HG02623 (cell line): Measurements from ENCODE around the gene PLAAT3.
"Not testable (repeated sequence)": the region's sequence is repeated elsewhere in the genome, so short reads cannot be mapped to it uniquely, and the experiment has no call there.

Experiments used
- ATAC-seq: cut with Tn5 transposase; IDR thresholded peaks from one replicate; pipeline ENCODE4 v1.9.1; 2021; ENCODE audit warnings: moderate library complexity; ENCODE audit not compliant: unreplicated experiment

PLAAT3 gene

DNA sequence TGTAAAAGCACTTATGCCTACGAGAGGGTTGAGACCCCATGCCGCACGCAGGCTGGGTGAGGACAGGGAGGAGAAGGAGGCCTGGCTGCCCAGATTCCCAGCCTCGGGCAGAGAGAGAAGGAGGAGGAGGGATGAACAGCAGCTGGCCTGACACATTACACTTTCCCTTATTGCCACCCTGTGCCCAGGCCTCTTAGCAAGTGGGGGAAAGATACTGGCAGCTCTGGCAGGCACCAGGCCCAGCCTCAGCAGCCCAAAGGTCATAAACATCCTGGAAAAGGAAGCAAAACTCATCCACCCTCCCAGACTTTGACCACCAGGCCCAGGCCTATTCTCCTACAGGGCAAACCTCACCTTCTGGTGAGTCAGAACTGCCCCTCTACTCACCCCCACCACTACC lies 4.7 kb downstream of the PLAAT3 start:
- no peak for ATAC-seq

DNA sequence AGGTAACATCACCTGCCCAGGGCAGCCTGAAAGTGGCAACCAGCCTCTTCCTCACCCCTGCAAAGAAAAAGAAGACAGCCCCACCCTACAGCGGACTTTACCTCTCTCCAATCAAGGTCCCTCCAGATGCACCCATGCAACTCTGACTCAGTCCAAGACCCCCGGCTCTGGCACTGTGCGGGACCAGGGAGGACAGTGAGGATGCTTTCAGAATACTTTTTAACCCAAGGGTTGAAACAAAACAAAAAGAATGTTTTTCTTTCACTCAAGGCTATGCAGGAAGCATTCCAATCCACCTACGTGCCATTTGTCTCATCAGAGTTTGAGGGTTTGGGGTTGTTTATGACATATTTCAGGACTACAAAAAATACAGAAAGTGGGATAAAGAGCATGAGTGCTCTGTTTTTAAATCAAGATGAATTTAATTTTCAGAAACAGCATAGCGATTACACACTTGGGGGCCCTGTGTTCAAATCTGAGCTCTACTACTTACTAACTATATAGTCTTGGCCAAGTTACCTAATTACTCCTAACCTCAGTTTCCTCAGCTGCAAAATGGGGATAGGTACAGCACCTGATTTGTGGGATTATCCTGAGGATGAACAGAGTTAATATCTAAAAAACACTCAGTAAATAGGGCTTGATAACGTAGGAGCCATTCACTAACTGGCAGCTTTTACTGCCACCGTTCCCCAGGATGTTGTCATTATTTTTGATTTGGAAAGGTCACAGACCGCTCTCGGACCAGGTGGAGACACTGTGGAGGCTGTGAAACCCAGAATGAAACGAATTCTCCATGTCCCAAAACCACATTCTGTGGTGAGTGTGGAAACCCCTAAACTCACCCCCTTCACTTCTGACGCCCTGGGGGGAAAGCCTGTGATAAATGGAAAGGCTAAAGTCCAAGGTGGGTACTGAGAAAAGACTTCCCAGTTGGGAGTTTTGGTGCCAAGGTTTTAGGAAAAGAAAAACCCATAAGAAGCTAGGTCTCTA lies 5.6 kb downstream of the PLAAT3 start:
- ATAC-seq: no peak

DNA sequence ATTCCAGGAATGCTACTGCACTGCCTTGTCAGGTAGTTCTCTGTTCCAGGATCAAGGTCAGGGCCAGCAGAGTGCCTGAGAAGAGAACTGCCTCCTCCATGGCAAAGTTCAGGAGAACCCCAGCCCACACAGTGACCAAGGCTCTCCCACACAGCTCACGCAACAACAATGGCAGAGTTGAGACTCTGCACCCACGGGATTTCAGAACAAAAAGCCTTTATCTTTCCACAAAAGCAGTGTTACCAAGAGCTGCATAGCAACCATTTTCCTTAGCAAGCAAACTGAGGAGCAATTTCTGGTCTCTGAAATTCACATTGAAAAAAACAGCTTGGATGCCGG lies 11.1 kb downstream of the PLAAT3 start:
- ATAC-seq: no peak

DNA sequence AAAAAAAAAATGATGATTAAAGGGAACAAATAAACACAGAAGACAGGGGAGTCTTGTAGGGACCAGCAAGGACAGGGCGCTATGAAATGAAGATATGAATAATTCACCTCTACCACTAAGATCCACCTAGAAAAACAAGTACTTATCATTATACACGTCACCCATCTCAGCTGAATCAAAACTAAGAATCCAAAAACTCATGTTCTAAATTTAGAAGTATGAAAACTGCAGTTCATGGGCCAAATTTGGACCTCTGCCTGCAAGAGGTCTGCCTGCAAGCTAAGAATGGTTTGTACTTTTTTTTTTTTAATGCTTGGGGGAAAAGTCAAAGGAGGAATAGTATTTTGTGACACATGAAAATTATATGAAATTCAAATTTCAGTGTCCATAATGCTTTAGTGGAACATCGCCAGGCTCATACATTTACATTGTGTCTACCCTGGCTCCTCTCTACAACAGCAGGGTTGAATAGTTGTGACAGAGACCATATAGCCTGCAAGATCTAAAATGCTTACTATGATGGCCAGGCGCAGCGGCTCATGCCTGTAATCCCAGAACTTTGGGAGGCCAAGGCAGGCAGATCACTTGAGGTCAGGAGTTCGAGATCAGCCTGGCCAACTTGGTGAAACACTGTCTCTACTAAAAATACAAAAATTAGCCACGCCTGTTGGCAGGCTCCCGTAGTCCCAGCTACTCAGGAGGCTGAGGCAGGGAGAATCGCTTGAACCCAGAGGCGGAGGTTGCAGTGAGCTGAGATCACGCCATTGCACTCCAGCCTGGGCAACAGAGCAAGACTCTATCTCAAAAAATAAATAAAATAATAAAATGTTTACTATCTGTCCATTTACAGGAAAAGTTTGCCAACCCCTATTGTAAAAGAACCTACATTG lies 11.7 kb downstream of the PLAAT3 start:
- ATAC-seq: not testable (repeated sequence)

DNA sequence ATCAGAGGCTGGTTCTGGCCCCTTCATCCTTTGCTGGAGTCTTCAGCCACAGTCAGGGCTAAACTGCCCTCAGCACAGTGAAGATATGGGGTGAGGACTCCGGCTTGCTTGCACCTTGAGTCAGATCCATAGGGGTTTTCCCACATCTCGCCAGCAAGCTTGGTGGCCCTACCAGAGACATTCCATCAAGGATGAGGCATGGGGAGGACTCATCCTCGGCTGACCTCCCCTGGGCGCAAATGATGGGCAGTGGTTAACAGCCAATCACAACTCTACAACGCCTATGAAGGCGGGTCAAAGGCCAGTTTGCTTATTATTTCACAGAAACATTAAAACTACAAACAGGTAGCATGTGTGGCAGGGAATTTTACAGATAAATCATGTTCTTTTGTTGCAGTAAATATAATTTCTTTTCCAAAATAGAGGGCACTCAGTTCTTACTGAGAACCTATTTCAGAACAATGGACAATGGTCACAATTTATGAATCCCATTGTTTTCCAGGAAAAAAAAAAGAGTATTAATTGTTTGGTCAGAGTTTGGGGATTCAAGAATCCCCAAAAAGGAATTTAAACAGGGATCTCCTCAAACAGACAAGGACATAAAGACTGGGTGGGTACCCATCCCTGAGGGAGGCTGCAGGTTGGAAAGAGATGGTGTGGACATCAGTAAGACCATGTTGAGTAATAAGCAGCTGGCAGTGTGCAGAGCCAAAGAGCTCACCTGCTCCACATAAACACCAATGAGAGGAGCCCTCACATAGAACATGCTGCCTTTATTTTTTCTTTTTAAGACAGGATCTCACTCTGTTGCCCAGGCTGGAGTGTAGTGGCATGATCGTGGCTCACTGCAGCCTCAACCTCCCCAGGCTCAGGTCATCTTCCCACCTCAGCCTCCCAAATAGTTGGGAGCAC lies 14.8 kb downstream of the PLAAT3 start:
- ATAC-seq: no peak

DNA sequence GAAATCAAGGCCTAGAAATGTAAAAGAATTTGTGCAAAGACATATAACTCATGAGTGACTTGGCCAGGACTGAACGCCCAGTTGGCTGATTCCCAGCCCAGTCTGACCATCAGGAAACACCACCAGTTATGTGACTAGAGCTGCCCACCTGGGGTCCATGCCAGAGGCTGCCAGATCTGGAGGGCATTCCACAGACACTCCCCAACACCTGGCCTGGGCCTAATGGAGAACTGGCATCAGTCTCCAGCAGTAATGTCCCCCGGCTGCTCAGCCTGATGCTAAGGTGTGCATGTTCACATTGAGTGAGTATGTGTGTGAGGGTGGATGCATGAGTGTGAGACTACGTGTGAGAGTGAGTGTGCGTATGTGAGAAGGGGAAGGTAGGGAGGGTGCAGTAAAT lies 15.7 kb downstream of the PLAAT3 start:
- ATAC-seq: no peak

DNA sequence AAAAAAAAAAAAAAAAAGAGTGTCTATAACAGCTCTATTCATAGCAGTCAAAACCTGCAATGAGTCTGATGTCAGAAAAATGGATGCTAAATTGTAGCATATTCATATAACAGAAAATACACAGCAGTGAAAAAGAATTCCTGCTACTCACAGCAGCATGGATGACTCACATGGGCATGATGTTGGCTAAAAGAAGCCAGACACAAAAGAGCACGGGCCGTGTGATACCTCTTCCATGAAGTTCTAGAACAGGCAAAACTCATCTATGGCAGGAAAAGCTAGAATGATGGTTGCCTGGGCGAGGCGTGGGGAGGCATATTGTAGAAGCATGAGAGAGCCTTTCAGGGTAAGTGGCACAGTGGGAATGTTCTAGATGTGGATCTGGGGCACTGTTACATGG lies 18.9 kb downstream of the PLAAT3 start:
- ATAC-seq: no peak

DNA sequence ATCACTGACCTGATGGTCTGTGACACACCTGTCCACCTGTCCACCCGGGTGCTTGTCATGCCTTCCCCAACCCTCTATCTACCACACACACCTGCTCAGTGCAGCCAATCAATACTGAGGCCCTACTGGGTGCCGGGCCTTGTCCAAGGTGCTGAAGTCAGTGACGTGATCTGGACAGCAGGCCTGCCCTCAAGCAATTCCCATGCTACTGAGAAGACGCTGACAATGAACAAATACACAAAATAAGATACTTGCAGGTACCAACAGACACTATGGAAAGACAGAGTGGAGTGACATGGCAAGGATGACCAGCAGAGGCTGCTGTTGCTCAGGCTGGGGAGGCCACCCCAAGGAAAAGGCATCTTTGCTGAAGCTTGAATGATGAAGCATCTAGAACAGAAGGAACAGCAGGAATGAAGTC lies 21.2 kb downstream of the PLAAT3 start:
- no peak for ATAC-seq

DNA sequence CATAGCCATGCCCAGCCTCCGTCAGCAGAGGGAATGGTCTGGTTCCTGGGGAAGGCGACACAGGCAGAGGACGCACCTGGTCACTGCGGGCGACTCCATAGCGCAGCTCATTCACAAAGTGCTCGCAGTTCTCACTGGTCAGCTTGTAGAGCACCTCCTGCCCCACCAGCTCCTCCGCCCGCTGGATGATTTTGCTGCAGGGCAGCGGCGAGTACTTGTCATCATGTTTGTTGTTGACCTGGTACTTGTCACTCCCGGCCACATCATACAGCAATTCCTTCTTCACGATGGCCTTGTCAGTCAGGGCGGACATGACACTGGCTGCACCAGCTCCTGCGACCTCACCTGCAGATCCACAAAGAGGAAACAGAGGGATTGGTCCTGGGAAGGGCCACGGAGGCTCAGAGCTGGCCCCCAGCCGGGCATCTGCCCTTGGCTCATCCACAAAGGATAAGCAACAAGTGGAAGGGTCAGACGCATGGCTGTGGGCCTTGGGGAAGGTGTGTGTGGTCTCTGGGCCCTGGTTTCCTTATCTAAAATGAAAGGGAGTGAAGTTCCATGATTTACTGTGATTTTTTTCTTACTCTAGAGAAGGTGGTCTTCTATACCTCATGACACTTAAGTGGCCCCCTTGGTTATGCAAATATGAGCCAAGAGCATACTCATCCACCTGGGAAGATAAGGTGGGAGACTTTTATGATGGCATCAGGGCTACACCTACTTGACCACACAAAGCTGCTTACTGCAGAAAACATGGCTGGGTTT lies 24.0 kb downstream of the PLAAT3 start:
- no peak for ATAC-seq

DNA sequence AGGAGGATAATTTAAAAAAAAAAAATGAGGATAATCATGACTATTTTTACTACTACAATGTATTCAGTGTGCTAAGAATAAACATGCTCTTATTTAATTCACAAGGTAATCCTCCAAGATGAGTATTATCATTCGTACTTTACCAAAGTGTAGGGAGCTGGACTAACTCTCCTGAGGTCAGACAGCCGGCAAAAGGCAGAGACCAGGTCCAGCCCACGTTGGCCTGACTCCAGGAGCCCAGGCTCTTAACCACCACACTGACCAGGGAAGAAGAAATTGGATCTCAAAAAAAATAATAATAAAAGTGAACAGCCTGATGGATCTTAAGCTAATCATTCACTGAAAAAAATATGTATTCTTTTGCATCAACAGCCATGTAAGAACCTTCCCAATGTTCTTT lies 25.2 kb downstream of the PLAAT3 start:
- no peak for ATAC-seq

DNA sequence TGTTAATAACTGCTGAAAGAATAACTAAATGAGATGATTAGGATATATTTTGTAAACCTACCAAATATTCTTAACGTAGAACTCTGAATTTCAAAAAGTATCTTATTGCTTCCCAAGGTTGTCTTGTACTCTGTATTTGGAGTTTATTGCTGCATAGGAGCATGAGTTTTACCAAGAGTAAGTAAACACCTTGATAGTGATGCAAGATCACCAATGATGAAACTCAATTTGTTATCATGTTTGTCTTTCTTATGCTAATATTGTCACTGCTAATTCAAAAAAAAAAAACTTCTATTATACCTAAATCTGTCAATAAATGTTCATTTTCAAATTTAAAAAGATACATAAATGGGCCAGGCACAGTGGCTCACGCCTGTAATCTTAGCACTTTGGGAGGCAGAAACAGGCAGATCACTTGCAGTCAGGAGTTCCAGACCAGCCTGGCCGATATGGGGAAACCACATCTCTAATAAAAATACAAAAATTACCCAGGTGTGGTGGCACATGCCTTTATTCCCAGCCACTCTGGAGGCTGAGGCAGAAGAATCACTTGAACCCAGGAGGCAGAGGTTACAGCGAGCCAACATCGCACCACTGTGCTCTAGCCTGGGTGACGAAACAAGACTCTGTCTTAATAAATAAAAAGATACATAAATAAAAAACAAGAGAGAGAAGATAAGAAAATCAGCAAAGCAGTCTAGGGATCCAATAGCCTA lies 27.6 kb downstream of the PLAAT3 start:
- ATAC-seq: no peak

DNA sequence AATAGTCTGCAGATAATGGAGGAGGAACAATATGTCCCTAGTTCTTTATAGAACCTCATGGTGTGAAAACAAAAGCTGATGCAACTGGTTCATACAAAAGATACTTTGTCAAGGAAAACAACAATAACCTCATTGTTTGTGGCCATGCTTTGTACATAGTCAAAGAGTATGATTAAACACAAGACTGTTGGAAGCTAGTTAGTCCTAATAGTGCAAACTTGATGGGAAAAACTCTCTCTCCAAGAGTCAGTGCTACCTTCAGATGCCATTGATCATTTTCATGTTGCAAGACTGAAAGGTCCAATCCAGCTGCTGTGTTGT lies 30.9 kb downstream of the PLAAT3 start:
- no peak for ATAC-seq

DNA sequence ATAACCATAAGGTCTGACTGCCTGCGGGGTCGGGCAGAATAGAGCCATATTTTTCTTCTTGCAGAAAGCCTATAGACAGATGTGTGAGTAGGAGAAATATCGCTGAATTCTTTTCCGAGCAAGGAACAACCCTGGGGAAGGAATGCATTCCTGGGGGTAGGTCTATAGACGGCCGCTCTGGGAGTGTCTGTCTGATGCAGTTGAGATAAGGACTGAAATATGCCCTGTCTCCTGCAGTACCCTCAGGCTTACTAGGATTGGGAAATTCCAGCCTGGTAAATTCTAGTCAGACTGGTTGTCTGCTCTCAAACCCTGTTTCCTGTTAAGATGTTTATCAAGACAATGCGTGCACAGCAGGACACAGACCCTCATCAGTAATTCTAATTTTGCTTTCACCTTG lies 33.0 kb downstream of the PLAAT3 start:
- not testable (repeated sequence) for ATAC-seq

DNA sequence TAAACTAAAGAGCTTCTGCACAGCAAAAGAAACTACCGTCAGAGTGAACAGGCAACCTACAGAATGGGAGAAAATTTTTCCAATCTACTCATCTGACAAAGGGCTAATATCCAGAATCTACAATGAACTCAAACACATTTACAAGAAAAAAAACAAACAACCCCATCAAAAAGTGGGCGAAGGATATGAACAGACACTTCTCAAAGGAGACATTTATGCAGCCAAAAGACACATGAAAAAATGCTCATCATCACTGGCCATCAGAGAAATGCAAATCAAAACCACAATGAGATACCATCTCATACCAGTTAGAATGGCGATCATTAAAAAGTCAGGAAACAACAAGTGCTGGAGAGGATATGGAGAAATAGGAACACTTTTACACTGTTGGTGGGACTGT lies 35.4 kb downstream of the PLAAT3 start:
- ATAC-seq: not testable (repeated sequence)

DNA sequence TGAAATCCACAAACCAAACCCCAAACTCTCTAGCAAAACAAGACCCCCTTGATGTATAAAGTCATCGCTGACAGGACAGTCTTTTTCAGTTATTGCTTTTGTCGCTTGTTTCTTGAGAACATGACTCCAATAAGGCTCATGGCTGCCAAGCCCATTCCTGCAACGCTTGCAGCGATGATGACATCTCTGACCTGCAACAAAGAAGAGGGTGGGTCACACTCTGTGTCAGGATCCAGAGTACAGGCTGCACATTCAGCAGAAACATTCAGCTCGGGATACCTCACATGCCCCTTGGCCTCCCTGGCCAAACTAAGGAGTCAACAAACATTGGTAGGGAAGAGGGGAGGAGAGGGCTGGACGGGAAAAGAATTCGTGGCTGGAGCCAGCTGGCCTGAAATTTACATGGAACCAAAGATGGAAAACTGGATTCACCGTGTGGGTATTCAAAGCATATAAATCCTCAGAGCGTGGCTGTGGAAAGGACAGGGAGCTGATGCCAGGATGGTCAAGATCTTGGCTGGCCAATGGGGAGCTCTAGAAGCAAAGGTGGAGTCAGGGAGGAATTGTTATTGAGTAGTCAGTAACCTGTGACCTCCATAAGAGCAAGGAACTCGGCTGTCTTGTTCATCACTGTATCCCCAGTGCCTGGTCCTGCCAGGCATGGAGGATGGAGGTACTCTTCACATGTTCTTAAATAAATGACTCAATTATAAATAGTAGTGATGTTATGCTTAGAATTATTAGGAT lies 39.2 kb downstream of the PLAAT3 start:
- no peak for ATAC-seq

DNA sequence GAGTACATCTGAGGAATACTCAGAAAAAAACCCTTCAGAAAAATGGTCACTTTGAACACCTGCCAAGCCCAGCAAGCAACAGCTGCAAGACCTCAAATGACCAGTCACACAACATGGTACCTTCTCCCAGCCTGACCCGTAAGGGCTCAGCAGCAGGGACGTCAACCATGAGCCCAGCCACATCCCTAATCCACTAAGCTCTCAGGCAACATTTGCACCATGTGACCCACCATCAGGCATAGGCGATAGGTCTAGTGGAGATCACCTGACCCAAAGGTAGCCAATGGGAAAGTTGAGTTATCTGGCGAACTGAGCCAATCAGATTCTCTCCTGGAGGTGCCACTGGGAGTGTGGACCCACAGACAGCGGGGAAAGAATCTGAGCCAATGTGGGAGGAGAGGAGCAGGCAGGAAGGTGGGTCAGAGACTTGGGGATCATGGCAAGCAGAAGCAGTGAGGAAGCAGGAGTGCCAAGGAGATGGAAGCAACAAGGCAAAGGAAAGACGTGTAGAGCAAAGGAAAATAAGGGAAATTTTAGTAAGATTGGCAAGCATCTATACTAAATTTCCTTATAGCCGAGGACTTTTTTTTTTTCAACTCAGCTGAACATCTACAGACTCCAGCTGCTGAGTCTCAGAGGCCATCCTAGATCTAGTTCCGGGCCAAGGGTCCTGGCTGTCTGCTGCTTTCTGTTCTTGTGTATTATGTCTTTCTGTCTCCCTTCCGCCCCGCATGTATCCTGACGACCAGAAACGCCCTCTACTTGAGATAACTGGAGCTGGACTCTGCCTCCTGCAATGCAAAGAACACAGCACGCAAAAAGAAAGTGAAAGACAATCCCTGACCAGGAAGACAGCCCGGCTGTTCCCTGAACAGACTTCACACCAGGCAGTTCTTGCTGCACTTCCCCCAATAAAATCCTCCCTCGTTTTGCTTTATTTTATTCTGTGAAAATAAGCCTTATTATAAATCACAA lies 40.1 kb downstream of the PLAAT3 start:
- no peak for ATAC-seq

DNA sequence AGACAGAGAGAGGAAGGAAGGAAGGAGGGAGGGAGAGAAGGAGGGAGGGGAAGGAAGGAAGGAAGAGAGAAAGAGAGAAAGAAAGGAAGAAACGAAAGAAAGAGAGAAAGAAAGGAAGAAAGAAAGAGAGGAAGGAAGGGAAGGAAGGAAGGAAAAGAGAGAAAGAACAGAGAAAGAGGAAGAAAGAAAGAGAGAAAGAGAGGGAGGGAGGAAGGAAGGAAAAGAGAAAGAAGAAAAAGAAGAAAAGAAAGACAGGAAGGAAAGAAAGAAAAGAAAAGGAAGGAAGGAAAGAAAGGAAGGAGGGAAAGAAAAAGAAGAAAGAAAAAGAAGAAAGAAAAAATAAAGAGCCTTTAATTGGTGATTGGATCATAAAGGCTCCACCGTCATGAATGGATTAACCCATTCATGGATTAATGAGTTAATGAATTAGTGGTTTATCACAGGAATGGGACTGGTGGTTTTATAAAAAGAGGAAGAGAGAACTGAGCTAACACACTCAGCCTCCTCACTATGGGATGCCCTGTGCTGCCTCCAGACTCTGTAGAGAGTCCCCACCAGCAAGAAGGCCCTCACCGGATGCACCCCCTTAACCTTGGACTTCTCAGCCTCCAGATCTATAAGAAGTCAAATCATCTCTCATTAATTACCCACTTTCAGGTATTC lies 42.1 kb downstream of the PLAAT3 start:
- ATAC-seq: no peak
